Measurements from ENCODE around the gene LRRC8A.
A peak's percentile ranks its signal among the peaks of the same experiment; 100 is the strongest.
"Not testable (repeated sequence)": the region's sequence is repeated elsewhere in the genome, so short reads cannot be mapped to it uniquely, and the experiment has no call there.

Gene LRRC8A

GRCh38 chr9:128843171-128843570 is 38.8 kb upstream of the LRRC8A start:
- H3K4me3 ChIP-seq (ENCODE audit: low read length in 2 of 2); H3K9me3 ChIP-seq (replicated peaks in 1 of 2; ENCODE audit: control insufficient read depth in 2 of 2, insufficient read depth in 1 of 2, low read depth in 1 of 2, low read length in 2 of 2); H2AFZ ChIP-seq (ENCODE audit: low read length); H4K91ac ChIP-seq (ENCODE audit: low read depth, low read length, poor library complexity); H2BK15ac ChIP-seq (ENCODE audit: low read length); H3K27me3 ChIP-seq (ENCODE audit: control insufficient read depth in 3 of 3, insufficient read depth in 3 of 3, low read depth in 1 of 3, low read length in 3 of 3); H2BK12ac ChIP-seq (ENCODE audit: low read length); H3K4ac ChIP-seq (ENCODE audit: low read length); H3K27ac ChIP-seq (replicated peaks; ENCODE audit: low read length); H3K23ac ChIP-seq (ENCODE audit: low read depth, low read length, poor library complexity); H4K8ac ChIP-seq (ENCODE audit: low read depth, low read length); H3K18ac ChIP-seq (ENCODE audit: low read length); H2AK5ac ChIP-seq (ENCODE audit: low read depth, low read length); H3K9ac ChIP-seq (ENCODE audit: low read depth, low read length, poor library complexity); H3K79me1 ChIP-seq (ENCODE audit: low read depth, low read length); H2BK5ac ChIP-seq (ENCODE audit: low read length); H2BK120ac ChIP-seq (ENCODE audit: low read depth, low read length); H3K4me2 ChIP-seq (ENCODE audit: insufficient read depth, low read length, poor library complexity, severe bottlenecking); H3K14ac ChIP-seq (ENCODE audit: low read length); DNase-seq (ENCODE audit: low spot score); H3K4me1 ChIP-seq (ENCODE audit: control insufficient read depth in 2 of 2, insufficient read depth in 1 of 2, low read depth in 1 of 2, low read length in 2 of 2): not testable (repeated sequence)
- peaks cover 5 to 11% of the 10 kb centered on the region in 2 donors for H3K36me3 ChIP-seq (replicated peaks in 1 of 2; ENCODE audit: control insufficient read depth in 2 of 2, insufficient read depth in 2 of 2, low read length in 2 of 2)
- no CpG with 5 or more reads among the region's 7 CpGs for WGBS, 2 donors (ENCODE audit: extremely low coverage in 2 of 2, insufficient read length in 2 of 2, insufficient replicate concordance in 1 of 2)

GRCh38 chr9:128845186-128845931 is 36.6 kb upstream of the LRRC8A start:
- Histone ChIP-seq H3K4me3 (ENCODE audit: low read length in 2 of 2) (no peak overlapping the region), H3K14ac (ENCODE audit: low read length) (no peak overlapping the region), H3K4ac (ENCODE audit: low read length) (no peak overlapping the region), H3K27me3 (ENCODE audit: control insufficient read depth in 3 of 3, insufficient read depth in 3 of 3, low read depth in 1 of 3, low read length in 3 of 3) (no peaks in the 10 kb centered on the region), H2BK12ac (ENCODE audit: low read length) (no peak overlapping the region), H3K4me1 (ENCODE audit: control insufficient read depth in 2 of 2, insufficient read depth in 1 of 2, low read depth in 1 of 2, low read length in 2 of 2) (no peaks in the 10 kb centered on the region), H3K9me3 (replicated peaks in 1 of 2; ENCODE audit: control insufficient read depth in 2 of 2, insufficient read depth in 1 of 2, low read depth in 1 of 2, low read length in 2 of 2) (peaks cover 0 to 3% of the 10 kb centered on the region in 2 donors), H2BK15ac (ENCODE audit: low read length) (no peak overlapping the region), H3K9ac (ENCODE audit: low read depth, low read length, poor library complexity) (no peak overlapping the region), H3K27ac (replicated peaks; ENCODE audit: low read length) (no peak overlapping the region), H4K8ac (ENCODE audit: low read depth, low read length) (no peak overlapping the region), H3K4me2 (ENCODE audit: insufficient read depth, low read length, poor library complexity, severe bottlenecking) (no peak overlapping the region), H2AFZ (ENCODE audit: low read length) (no peak overlapping the region), H3K18ac (ENCODE audit: low read length) (peak overlapping the region; percentile 18), H4K91ac (ENCODE audit: low read depth, low read length, poor library complexity) (no peak overlapping the region), H3K23ac (ENCODE audit: low read depth, low read length, poor library complexity) (peak overlapping the region; percentile 44), H2AK5ac (ENCODE audit: low read depth, low read length) (no peak overlapping the region), H2BK120ac (ENCODE audit: low read depth, low read length) (no peak overlapping the region), H3K36me3 (replicated peaks in 1 of 2; ENCODE audit: control insufficient read depth in 2 of 2, insufficient read depth in 2 of 2, low read length in 2 of 2) (peaks cover 5 to 9% of the 10 kb centered on the region in 2 donors), H2BK5ac (ENCODE audit: low read length) (no peak overlapping the region), H3K79me1 (ENCODE audit: low read depth, low read length) (peaks cover 4% of the 10 kb centered on the region)
- no CpG with 5 or more reads among the region's 13 CpGs for WGBS, 2 donors (ENCODE audit: extremely low coverage in 2 of 2, insufficient read length in 2 of 2, insufficient replicate concordance in 1 of 2)
- no peak for DNase-seq (ENCODE audit: low spot score)

GRCh38 chr9:128846680-128847030 is 35.3 kb upstream of the LRRC8A start:
- H3K9ac ChIP-seq (ENCODE audit: low read depth, low read length, poor library complexity) = no peak overlapping the region
- H2BK5ac ChIP-seq (ENCODE audit: low read length) = no peak overlapping the region
- H3K9me3 ChIP-seq (replicated peaks in 1 of 2; ENCODE audit: control insufficient read depth in 2 of 2, insufficient read depth in 1 of 2, low read depth in 1 of 2, low read length in 2 of 2) = peaks cover 0 to 3% of the 10 kb centered on the region in 2 donors
- DNase-seq (ENCODE audit: low spot score) = no peak
- H3K27me3 ChIP-seq (ENCODE audit: control insufficient read depth in 3 of 3, insufficient read depth in 3 of 3, low read depth in 1 of 3, low read length in 3 of 3) = no peaks in the 10 kb centered on the region
- H3K4me2 ChIP-seq (ENCODE audit: insufficient read depth, low read length, poor library complexity, severe bottlenecking) = no peak overlapping the region
- no peak overlapping the region for H4K8ac ChIP-seq (ENCODE audit: low read depth, low read length)
- no peak overlapping the region for H3K4me3 ChIP-seq (ENCODE audit: low read length in 2 of 2)
- H4K91ac ChIP-seq (ENCODE audit: low read depth, low read length, poor library complexity) = no peak overlapping the region
- peak overlapping the region; percentile 56 for H3K14ac ChIP-seq (ENCODE audit: low read length)
- no peak overlapping the region for H2AK5ac ChIP-seq (ENCODE audit: low read depth, low read length)
- no peak overlapping the region for H2AFZ ChIP-seq (ENCODE audit: low read length)
- H3K27ac ChIP-seq (replicated peaks; ENCODE audit: low read length) = no peak overlapping the region
- no CpG with 5 or more reads among the region's 3 CpGs for WGBS, 2 donors (ENCODE audit: extremely low coverage in 2 of 2, insufficient read length in 2 of 2, insufficient replicate concordance in 1 of 2)
- no peak overlapping the region for H3K18ac ChIP-seq (ENCODE audit: low read length)
- H2BK15ac ChIP-seq (ENCODE audit: low read length) = no peak overlapping the region
- no peak overlapping the region for H2BK120ac ChIP-seq (ENCODE audit: low read depth, low read length)
- H3K79me1 ChIP-seq (ENCODE audit: low read depth, low read length) = peaks cover 4% of the 10 kb centered on the region
- H2BK12ac ChIP-seq (ENCODE audit: low read length) = peak overlapping the region; percentile 22
- no peak overlapping the region for H3K4ac ChIP-seq (ENCODE audit: low read length)
- no peaks in the 10 kb centered on the region for H3K4me1 ChIP-seq (ENCODE audit: control insufficient read depth in 2 of 2, insufficient read depth in 1 of 2, low read depth in 1 of 2, low read length in 2 of 2)
- peaks cover 5 to 6% of the 10 kb centered on the region in 2 donors for H3K36me3 ChIP-seq (replicated peaks in 1 of 2; ENCODE audit: control insufficient read depth in 2 of 2, insufficient read depth in 2 of 2, low read length in 2 of 2)
- no peak overlapping the region for H3K23ac ChIP-seq (ENCODE audit: low read depth, low read length, poor library complexity)

GRCh38 chr9:128847803-128848202 is 34.1 kb upstream of the LRRC8A start:
- H2BK120ac ChIP-seq (ENCODE audit: low read depth, low read length) = no peak overlapping the region
- no peak overlapping the region for H3K27ac ChIP-seq (replicated peaks; ENCODE audit: low read length)
- H3K4me1 ChIP-seq (ENCODE audit: control insufficient read depth in 2 of 2, insufficient read depth in 1 of 2, low read depth in 1 of 2, low read length in 2 of 2) = no peaks in the 10 kb centered on the region
- peaks cover 4% of the 10 kb centered on the region for H3K79me1 ChIP-seq (ENCODE audit: low read depth, low read length)
- no peak overlapping the region for H3K4ac ChIP-seq (ENCODE audit: low read length)
- H3K14ac ChIP-seq (ENCODE audit: low read length) = no peak overlapping the region
- no CpG with 5 or more reads among the region's 1 CpG for WGBS, 2 donors (ENCODE audit: extremely low coverage in 2 of 2, insufficient read length in 2 of 2, insufficient replicate concordance in 1 of 2)
- H2BK15ac ChIP-seq (ENCODE audit: low read length) = no peak overlapping the region
- H2AK5ac ChIP-seq (ENCODE audit: low read depth, low read length) = no peak overlapping the region
- H3K4me2 ChIP-seq (ENCODE audit: insufficient read depth, low read length, poor library complexity, severe bottlenecking) = no peak overlapping the region
- H4K91ac ChIP-seq (ENCODE audit: low read depth, low read length, poor library complexity) = no peak overlapping the region
- H2BK5ac ChIP-seq (ENCODE audit: low read length) = no peak overlapping the region
- no peak overlapping the region for H3K18ac ChIP-seq (ENCODE audit: low read length)
- H2BK12ac ChIP-seq (ENCODE audit: low read length) = no peak overlapping the region
- H3K23ac ChIP-seq (ENCODE audit: low read depth, low read length, poor library complexity) = no peak overlapping the region
- H4K8ac ChIP-seq (ENCODE audit: low read depth, low read length) = no peak overlapping the region
- H3K9me3 ChIP-seq (replicated peaks in 1 of 2; ENCODE audit: control insufficient read depth in 2 of 2, insufficient read depth in 1 of 2, low read depth in 1 of 2, low read length in 2 of 2) = peaks cover 0 to 3% of the 10 kb centered on the region in 2 donors
- no peak overlapping the region for H3K9ac ChIP-seq (ENCODE audit: low read depth, low read length, poor library complexity)
- no peak overlapping the region for H2AFZ ChIP-seq (ENCODE audit: low read length)
- DNase-seq (ENCODE audit: low spot score) = no peak
- no peaks in the 10 kb centered on the region for H3K27me3 ChIP-seq (ENCODE audit: control insufficient read depth in 3 of 3, insufficient read depth in 3 of 3, low read depth in 1 of 3, low read length in 3 of 3)
- H3K36me3 ChIP-seq (replicated peaks in 1 of 2; ENCODE audit: control insufficient read depth in 2 of 2, insufficient read depth in 2 of 2, low read length in 2 of 2) = no peaks in the 10 kb centered on the region
- H3K4me3 ChIP-seq (ENCODE audit: low read length in 2 of 2) = no peak overlapping the region

All from neuronal stem cell (in vitro differentiated cells).